ENCODE data around the gene USP40. TPM values are rescaled to one million over a fixed set of nuclear protein-coding genes. Genes with fewer than 3 reads are reported as not detected.

USP40 gene
- total RNA-seq, 1 donor from 2014 or later = 32.9 TPM

DNA sequence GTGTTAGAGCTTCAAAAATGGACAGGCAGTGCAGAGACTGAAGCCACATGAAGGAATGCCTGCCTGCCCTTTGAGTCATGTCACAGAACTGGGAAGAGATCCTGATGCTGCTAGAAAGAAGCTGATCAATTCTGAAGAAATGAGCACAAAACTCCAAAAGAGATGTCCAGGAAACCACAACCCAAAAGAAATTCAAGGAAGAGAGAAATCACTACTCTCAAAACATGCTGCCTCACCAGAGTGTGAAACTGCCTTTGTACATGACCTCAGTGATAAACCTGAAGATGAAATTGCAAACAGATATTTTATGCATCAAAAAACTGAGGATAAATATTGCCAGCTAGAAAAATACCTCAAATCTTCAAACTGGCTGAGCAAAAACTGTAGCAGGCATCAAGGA lies 20.5 kb downstream of the USP40 start:
- H2AFZ ChIP-seq (replicated peaks) = no peak overlapping the region
- no peaks in the 10 kb centered on the region for H3K36me3 ChIP-seq
- no peak overlapping the region for H3K27ac ChIP-seq
- H3K9me3 ChIP-seq (ENCODE audit: low read depth) = no peaks in the 10 kb centered on the region
- H3K9ac ChIP-seq = no peak overlapping the region
- no peak overlapping the region for H3K4me3 Mint-ChIP-seq
- no peaks in the 10 kb centered on the region for H3K9me3 Mint-ChIP-seq
- no peak for DNase-seq (ENCODE audit: low spot score)
- no peaks in the 10 kb centered on the region for H3K27me3 Mint-ChIP-seq (ENCODE audit: insufficient read depth, low read depth)
- no peaks in the 10 kb centered on the region for H4K20me1 ChIP-seq (ENCODE audit: low read depth)
- H3K27me3 ChIP-seq = no peaks in the 10 kb centered on the region
- no peaks in the 10 kb centered on the region for H3F3A ChIP-seq (ENCODE audit: low read depth)
- no peaks in the 10 kb centered on the region for H3K4me1 ChIP-seq
- H3K36me3 Mint-ChIP-seq = peaks cover 17% of the 10 kb centered on the region
- peaks cover 9% of the 10 kb centered on the region for H3K4me1 Mint-ChIP-seq
- no peak overlapping the region for H3K27ac Mint-ChIP-seq
- TF ChIP-seq EZH2phosphoT487 (IDR thresholded peaks at IDR 0.05) = no peak
- no peak for TF ChIP-seq EZH2 (IDR thresholded peaks at IDR 0.05)
- TF ChIP-seq, protein P1, sequence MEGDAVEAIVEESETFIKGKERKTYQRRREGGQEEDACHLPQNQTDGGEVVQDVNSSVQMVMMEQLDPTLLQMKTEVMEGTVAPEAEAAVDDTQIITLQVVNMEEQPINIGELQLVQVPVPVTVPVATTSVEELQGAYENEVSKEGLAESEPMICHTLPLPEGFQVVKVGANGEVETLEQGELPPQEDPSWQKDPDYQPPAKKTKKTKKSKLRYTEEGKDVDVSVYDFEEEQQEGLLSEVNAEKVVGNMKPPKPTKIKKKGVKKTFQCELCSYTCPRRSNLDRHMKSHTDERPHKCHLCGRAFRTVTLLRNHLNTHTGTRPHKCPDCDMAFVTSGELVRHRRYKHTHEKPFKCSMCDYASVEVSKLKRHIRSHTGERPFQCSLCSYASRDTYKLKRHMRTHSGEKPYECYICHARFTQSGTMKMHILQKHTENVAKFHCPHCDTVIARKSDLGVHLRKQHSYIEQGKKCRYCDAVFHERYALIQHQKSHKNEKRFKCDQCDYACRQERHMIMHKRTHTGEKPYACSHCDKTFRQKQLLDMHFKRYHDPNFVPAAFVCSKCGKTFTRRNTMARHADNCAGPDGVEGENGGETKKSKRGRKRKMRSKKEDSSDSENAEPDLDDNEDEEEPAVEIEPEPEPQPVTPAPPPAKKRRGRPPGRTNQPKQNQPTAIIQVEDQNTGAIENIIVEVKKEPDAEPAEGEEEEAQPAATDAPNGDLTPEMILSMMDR (IDR thresholded peaks at IDR 0.05) = no peak
- no peak overlapping the region for H3K4me2 ChIP-seq
- H3K4me3 ChIP-seq = no peak overlapping the region
- no peaks in the 10 kb centered on the region for H3K79me2 ChIP-seq (ENCODE audit: low read depth)

DNA sequence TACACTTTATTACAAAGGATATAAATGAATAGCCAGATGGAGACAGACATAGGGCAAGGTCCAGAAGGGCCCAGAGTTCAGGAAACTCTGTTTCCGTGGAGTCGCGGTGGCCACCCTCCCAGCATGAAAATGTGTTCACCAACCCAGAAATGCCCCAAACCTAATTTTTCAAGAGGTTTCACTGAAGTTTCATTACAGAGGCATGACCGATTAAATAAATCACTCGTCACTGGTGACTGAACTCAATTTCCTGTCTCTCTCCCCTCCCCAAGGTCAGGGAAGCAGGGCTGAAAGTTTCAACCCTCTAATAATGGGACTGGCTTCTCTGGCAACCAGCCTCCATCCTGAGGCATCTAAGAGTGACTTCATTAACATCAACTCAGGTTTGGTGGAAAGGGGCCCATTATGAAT lies 22.4 kb downstream of the USP40 start:
- no peak overlapping the region for H3K4me3 Mint-ChIP-seq
- no peak for DNase-seq (ENCODE audit: low spot score)
- no peaks in the 10 kb centered on the region for H4K20me1 ChIP-seq (ENCODE audit: low read depth)
- H3K4me2 ChIP-seq = no peak overlapping the region
- H3K36me3 Mint-ChIP-seq = peaks cover 15% of the 10 kb centered on the region
- H3K27ac ChIP-seq = no peak overlapping the region
- no peak overlapping the region for H2AFZ ChIP-seq (replicated peaks)
- H3K27me3 Mint-ChIP-seq (ENCODE audit: insufficient read depth, low read depth) = no peaks in the 10 kb centered on the region
- no peaks in the 10 kb centered on the region for H3K79me2 ChIP-seq (ENCODE audit: low read depth)
- H3K36me3 ChIP-seq = no peaks in the 10 kb centered on the region
- peaks cover 9% of the 10 kb centered on the region for H3K4me1 Mint-ChIP-seq
- no peak overlapping the region for H3K27ac Mint-ChIP-seq
- no peaks in the 10 kb centered on the region for H3K4me1 ChIP-seq
- H3K27me3 ChIP-seq = no peaks in the 10 kb centered on the region
- H3K9ac ChIP-seq = no peak overlapping the region
- H3K9me3 Mint-ChIP-seq = no peaks in the 10 kb centered on the region
- no peak for TF ChIP-seq EZH2phosphoT487 (IDR thresholded peaks at IDR 0.05)
- TF ChIP-seq EZH2 (IDR thresholded peaks at IDR 0.05) = no peak
- TF ChIP-seq, protein P1 (IDR thresholded peaks at IDR 0.05) = no peak
- no peaks in the 10 kb centered on the region for H3K9me3 ChIP-seq (ENCODE audit: low read depth)
- no peaks in the 10 kb centered on the region for H3F3A ChIP-seq (ENCODE audit: low read depth)
- H3K4me3 ChIP-seq = no peak overlapping the region

DNA sequence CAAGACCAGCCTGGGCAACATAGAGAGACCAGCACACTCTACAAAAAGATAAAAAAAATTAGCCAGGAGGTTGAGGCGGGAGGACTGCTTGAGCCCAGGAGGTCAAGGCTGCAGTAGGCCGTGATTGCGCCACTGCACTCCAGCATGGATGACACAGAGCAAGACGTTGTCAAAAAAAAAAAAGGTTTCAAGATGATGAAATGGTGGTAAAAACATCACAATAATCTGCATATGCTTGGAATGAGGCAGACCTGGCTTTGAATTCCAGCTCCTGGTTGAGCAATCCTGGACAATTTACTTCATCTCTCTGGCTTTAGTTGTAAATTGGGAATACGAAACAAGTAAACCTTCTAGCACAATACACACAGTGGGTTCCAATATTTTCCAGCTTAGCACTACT lies 24.1 kb downstream of the USP40 start:
- no peak overlapping the region for H3K9ac ChIP-seq
- peak overlapping the region; percentile 11 for H3K27ac Mint-ChIP-seq
- H3K27me3 ChIP-seq = no peaks in the 10 kb centered on the region
- no peaks in the 10 kb centered on the region for H3K9me3 Mint-ChIP-seq
- peaks cover 15% of the 10 kb centered on the region for H3K36me3 Mint-ChIP-seq
- H2AFZ ChIP-seq (replicated peaks) = no peak overlapping the region
- H3F3A ChIP-seq (ENCODE audit: low read depth) = no peaks in the 10 kb centered on the region
- no peak overlapping the region for H3K4me3 Mint-ChIP-seq
- no peak overlapping the region for H3K4me3 ChIP-seq
- H3K79me2 ChIP-seq (ENCODE audit: low read depth) = no peaks in the 10 kb centered on the region
- H3K4me1 ChIP-seq = no peaks in the 10 kb centered on the region
- TF ChIP-seq, protein P1 (IDR thresholded peaks at IDR 0.05) = no peak
- TF ChIP-seq EZH2 (IDR thresholded peaks at IDR 0.05) (no peak), EZH2phosphoT487 (IDR thresholded peaks at IDR 0.05) (no peak)
- DNase-seq (ENCODE audit: low spot score) = no peak
- no peaks in the 10 kb centered on the region for H3K9me3 ChIP-seq (ENCODE audit: low read depth)
- H3K4me2 ChIP-seq = no peak overlapping the region
- H3K27ac ChIP-seq = no peak overlapping the region
- H4K20me1 ChIP-seq (ENCODE audit: low read depth) = no peaks in the 10 kb centered on the region
- peaks cover 9% of the 10 kb centered on the region for H3K4me1 Mint-ChIP-seq
- H3K36me3 ChIP-seq = no peaks in the 10 kb centered on the region
- no peaks in the 10 kb centered on the region for H3K27me3 Mint-ChIP-seq (ENCODE audit: insufficient read depth, low read depth)
